ENCODE results near the gene HOXD1. TPM values are rescaled to one million over a fixed set of nuclear protein-coding genes. Genes with fewer than 3 reads are reported as not detected.

The HOXD1 gene
- total and polyA plus RNA-seq, 2 donors (not counting 3 experiments of a cell fraction or from before 2014, with no cell fraction given): 6.6 to 10.4 TPM

- Histone ChIP-seq H3K9me1 (replicated peaks; ENCODE audit: control insufficient read depth, extremely low read depth, insufficient read depth, low read length) (no peaks in the 10 kb centered on the region), H3K27ac (ENCODE audit: insufficient read depth, low read depth, low read length) (no peak overlapping the region), H3K79me2 (ENCODE audit: control insufficient read depth, insufficient read depth, low read length) (peaks cover 49% of the 10 kb centered on the region), H4K20me1 (replicated peaks; ENCODE audit: control insufficient read depth, extremely low read depth, insufficient read depth, low read length) (no peaks in the 10 kb centered on the region), H3K4me3 (replicated peaks in 1 of 3; ENCODE audit: insufficient read depth in 1 of 3, low read depth in 1 of 3, low read length in 3 of 3) (no peak overlapping the region), H3K9ac (replicated peaks; ENCODE audit: extremely low read depth, insufficient read depth, low read length) (no peak overlapping the region), H2AFZ (ENCODE audit: low read depth, low read length) (no peak overlapping the region), H3K4me2 (ENCODE audit: insufficient read depth, low read length) (no peak overlapping the region), H3K4me1 (ENCODE audit: control insufficient read depth, extremely low read depth, insufficient read depth, low read length) (no peaks in the 10 kb centered on the region), H3K9me3 (replicated peaks; ENCODE audit: control insufficient read depth, insufficient read depth, low read length) (no peaks in the 10 kb centered on the region), H3K36me3 (ENCODE audit: control insufficient read depth in 2 of 2, extremely low read depth in 1 of 2, insufficient read depth in 2 of 2, low read length in 2 of 2) (peaks cover 2 to 15% of the 10 kb centered on the region in 2 experiments), H3K27me3 (ENCODE audit: control insufficient read depth in 2 of 2, insufficient read depth in 2 of 2, low read length in 2 of 2) (no peaks in the 10 kb centered on the region)
- DNase-seq (ENCODE audit: low read depth, low spot score) (no peak), FAIRE-seq (no peak)
- dilution Hi-C loops (cut with MboI; ENCODE audit: extremely low pct_ligation_motif_present, low sequenced_read_pairs): loop anchor here (25.0 kb wide), 1 partner anchor 489 kb away; no protein-coding TSS in a partner anchor
- no TSS peak for BruUV-seq (replicated peaks)
- intact Hi-C loops (cut with micrococcal nuclease): no loop called here
- TF ChIP-seq GATA2 (IDR thresholded peaks at IDR 0.05; ENCODE audit: insufficient read depth, insufficient read length, low read depth, low read length) (no peak), JUN (IDR thresholded peaks at IDR 0.05; ENCODE audit: borderline replicate concordance, insufficient read depth, insufficient read length, low read depth) (no peak), FOS (IDR thresholded peaks at IDR 0.05; ENCODE audit: borderline replicate concordance, insufficient read depth, low read length) (no peak), POLR2A (IDR thresholded peaks at IDR 0.05; ENCODE audit: low read depth, low read length) (no peak), POLR2AphosphoS5 (IDR thresholded peaks at IDR 0.05; ENCODE audit: insufficient read depth, low read depth, low read length) (no peak), MYC (IDR thresholded peaks at IDR 0.05; ENCODE audit: low read depth, low read length) (no peak), EZH2 (IDR thresholded peaks at IDR 0.05; ENCODE audit: borderline replicate concordance, low read depth, low read length, severe bottlenecking) (no peak), MAX (IDR thresholded peaks at IDR 0.05; ENCODE audit: insufficient read depth, insufficient read length) (no peak)
- TF ChIP-seq, protein P1, sequence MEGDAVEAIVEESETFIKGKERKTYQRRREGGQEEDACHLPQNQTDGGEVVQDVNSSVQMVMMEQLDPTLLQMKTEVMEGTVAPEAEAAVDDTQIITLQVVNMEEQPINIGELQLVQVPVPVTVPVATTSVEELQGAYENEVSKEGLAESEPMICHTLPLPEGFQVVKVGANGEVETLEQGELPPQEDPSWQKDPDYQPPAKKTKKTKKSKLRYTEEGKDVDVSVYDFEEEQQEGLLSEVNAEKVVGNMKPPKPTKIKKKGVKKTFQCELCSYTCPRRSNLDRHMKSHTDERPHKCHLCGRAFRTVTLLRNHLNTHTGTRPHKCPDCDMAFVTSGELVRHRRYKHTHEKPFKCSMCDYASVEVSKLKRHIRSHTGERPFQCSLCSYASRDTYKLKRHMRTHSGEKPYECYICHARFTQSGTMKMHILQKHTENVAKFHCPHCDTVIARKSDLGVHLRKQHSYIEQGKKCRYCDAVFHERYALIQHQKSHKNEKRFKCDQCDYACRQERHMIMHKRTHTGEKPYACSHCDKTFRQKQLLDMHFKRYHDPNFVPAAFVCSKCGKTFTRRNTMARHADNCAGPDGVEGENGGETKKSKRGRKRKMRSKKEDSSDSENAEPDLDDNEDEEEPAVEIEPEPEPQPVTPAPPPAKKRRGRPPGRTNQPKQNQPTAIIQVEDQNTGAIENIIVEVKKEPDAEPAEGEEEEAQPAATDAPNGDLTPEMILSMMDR (IDR thresholded peaks at IDR 0.05; ENCODE audit: extremely low read depth in 1 of 2, insufficient read depth in 1 of 2, low read depth in 1 of 2, low read length in 2 of 2): no peak
- CTCF ChIA-PET: interaction anchor here (0.6 to 1.5 kb wide), 2 partner anchors 307 to 504 kb away, joined by 3 to 7 read pairs; no protein-coding TSS in a partner anchor
- POLR2A ChIA-PET: no interaction called here
Measured at GRCh38 chr2:176147800-176148496, 40.5 kb upstream of the HOXD1 start.

Data from endothelial cell of umbilical vein (primary cell).